Stimulated activated CD8-positive, alpha-beta memory T cell treated with anti-CD3 and anti-CD28 coated beads, Interleukin-4, amount 100 ng/mL, for 1 hour (primary cell): ENCODE data around the gene BAIAP3.

Source experiments
- DNase-seq, 2 donors: peaks; one replicate each; pipeline ENCODE4 v3.0.0-alpha.2; 2020; ENCODE audit warnings: low read depth in 2 of 2, low spot score in 1 of 2

The BAIAP3 gene

DNA sequence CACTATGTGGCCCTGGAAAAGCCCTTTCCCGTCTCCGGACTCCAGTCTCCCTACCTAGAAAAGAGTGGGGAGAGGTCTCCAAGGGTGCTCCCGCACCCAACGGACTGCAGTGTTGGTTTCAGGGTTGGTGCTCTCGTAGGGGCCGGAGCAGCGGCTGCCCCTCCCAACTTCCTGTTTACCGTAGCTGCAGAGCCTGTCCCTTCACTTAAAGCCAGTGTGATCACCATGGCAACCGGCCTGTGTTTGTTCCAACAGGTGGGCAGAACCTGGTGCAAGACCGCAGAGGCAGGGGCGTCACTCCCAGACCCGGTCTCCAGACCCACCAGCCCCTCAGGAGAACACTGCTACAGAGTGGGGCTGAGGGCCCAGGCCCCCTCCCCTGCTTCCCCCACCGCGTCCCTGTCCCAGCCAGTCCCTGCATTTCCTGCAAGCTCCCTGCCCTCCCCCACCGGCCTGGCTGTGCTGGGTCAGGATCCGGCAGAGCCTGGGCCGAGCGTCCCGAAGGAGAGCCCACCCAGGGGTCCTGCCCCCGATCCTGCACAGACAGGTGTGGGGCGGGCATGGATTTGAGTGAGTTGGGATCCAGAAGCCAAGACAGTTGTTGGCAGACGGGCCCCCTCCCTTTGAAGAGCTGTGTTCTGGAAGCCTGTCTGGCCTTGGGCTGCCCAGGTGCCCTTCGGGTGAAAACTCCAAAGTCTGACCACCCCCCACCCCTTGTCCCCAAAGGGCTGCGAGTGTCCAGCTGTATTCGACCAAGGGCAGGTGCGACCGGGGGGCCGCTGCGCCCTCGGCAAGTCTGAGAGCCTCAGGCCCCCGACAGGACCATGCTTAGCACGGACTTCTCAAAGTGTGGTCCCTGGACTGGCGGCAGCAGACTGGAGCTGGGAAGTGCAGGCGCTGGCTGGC, 1.5 kb upstream of the BAIAP3 start:
- peak in 1 of 2 donors; percentile 34 for DNase-seq

DNA sequence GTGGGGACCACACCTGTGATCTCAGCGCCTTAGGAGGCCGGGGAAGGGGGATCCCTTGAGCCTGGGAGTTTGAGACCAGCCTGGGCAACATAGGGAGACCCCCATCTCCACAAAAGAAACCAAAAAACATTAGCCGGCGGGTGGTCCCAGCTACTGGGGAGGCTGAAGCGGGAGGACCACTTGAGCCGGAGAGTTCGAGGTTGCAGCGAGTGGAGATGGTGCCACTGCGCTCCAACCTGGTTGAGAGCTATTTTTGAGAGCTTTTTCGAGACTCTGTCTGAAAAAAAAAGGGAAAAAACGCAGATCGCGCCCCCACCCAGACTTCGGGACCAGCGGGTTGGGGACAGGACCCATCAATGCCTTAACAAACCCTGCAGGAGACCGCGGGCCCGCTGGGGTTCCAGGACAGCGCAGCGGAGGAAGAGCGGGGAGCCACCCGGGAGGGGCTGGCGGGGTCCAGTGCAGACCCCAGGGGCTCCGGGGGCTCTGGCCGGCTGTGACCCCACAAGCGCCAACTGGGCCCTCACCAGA, 762 bp upstream of the BAIAP3 start:
- DNase-seq, result no peak

DNA sequence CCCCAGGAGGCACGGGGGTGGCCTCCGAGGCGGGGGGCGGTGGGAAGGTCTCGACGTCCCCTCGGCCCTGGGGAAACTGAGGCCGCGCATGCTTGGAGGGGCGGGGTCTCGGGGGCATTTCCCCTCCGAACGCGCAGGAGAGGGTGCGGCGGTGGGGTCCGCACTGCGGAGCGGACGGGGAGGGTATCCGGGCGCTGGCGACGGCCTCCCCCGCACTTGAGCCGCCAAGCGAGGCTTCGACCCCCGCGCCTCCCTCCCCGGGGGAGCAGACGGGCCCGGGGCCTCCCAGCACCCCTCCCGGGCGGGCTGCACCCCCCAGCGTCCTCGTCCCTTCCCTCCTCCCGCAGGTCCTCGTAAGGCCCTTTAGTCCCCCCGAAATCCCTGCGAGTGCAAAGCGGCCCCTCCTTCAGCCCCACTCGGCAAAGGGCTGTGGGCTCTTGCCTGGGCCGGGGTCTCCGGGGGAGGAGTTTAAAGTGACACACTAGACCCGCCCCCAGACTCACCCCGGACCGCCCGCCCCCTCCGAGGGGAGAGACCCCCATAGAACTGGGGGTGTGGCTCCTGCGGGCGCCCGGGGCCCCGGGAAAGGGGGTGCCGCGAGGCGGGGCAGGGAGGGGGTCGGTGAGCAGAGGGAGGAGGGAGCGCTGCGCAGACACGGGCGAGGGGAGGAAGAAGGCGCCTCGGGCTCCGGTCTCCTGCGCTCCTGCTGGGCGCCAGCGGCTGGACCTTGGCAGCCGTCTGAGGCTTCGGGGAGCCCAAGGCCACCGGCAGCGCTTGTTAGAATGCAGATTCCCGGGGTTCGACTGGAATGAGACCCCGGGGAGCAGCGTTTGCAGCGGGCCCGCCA, 632 bp downstream of the BAIAP3 start:
- DNase-seq, result no peak

DNA sequence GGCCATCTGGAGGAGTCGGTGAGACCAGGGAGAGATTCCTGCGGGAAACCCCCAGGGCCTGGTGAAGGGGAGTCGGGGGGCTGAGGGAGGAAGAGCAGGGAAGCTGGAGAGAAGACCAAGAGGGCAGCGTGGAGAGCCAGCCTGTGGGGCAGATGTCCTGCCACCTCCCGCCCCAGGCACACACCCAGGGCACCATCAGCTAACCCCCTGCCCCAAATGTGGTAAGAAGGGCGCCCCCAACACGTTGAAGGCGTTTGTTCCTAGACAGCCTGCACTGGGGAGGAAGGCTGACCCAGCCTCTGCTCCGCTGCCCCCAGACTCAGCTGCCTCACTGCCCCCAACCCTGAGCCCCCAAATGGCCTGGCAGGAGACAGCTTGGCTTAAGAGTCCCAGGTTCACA, 1.3 kb downstream of the BAIAP3 start:
- no peak for DNase-seq

DNA sequence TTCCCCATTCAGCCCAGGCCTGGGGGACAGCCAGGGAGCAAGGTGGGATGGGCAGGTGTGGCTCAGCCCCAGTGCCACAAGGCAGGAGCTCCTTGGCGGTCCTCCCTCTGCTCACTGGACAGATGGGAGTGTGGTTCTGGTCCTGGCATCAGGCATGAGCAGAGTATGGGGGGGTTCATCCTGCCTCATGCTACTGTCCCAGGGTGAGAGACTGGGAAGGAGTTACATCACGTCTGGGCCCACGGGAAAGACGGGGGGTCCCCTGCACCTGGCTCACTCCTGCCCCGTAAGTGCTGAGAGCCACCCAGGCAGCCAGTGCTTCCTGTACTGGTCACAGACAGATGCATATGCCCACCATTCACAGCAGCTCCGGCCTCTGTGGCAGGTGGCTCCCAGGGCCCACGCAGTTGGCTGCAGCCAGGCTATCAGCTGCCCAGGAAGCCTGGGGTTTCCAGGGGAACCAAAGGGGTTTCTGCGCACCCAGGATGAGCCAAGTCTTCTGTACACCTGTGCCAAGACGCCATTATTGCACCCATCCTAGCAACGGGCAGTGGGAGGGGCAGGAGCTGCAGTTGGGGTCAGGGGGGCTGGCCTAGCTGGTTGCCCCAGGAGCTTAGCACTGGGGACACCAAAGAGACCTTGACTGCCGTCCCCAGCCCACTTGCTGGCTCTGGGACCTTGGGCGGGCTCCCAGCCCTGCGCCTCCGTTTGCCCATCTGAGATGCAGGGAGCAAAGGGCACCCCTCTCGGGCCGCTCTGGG, 1.9 kb downstream of the BAIAP3 start:
- DNase-seq, result no peak

DNA sequence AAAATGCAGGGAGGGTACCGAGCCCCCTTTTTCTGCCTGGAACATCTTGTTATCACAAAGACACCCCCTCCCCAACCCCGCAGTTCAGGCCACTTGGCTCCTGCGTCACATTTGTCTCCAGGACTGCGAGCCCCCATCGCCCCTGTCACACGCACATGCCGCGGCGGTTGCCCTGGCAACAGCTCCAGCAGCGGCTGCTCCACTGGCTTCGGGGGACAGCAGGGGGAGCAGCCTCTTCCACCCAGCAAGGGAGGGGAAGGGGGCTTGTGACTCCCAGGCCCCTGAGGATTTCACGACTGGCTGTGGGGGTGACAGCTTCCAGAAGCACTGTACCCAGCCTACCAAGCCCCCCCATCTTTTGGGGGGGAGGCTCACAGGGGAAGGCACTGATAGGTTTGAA, 2.6 kb downstream of the BAIAP3 start:
- no peak for DNase-seq

DNA sequence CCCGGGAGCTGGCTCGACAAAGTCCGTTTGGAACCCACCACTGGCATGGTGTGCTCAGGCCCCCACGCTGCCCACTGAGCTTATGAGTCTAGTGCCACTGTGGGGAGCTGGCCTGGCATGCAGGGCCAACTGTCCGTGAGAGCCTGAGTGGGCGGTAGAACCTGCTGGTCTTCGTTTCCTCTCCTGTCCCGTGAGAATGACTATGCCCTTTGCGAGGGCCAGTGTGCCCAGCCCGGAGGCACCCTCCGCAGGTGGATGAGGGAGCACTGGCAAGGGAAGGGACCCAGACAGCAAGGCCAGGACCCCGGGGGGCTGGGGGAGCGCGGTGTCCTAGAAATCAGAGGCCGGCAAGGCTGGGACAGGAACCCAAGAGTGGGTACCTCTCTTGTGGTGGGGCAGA, 3.2 kb downstream of the BAIAP3 start:
- no peak for DNase-seq

DNA sequence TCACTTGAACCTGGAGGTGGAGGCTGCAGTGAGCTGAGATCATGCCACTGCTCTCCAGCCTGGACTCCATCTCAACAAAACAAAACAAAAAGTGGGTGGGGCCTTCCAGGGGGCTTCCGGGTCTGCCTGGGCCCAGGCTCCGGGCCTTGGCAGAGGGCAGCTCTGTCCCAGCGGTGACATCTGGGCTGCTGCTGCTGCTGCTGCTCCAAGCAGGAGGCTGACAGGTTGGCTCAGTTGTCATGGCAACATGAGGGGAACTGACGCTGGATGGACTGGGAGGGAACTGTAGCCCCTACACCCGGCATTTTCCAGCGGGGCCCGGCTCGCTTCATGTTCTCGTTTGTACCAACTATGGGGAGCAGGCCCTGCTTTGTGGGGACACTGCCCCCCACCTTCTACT, 4.0 kb downstream of the BAIAP3 start:
- no peak for DNase-seq

DNA sequence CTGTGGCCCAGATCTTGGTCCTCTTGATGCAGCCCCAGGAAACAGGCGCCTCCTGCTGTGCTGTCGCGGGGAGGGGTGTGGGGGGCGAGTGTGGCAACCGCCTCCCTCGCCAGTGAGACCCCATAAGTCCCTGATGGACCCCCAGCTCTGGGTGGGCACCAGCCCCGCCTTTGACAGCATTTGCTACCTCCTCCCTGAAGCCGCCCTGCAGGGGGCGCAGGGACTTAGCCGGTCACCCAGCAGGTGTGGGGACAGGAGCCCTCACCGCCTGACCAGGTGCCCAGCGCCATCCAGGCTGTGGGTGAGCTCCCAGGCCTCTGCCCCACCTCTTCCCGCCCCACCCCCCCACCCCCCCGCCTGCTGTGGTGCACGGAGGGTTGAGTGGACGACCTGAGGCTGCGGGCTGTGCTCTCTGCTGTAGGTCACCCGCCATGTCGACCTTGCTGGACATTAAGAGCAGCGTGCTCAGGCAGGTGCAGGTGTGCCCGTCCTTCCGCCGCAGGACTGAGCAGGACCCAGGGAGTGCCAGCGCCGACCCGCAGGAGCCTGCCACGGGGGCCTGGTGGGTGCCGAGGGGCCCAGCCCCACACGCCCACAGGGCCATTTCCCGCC, 4.8 kb downstream of the BAIAP3 start:
- DNase-seq, result no peak

DNA sequence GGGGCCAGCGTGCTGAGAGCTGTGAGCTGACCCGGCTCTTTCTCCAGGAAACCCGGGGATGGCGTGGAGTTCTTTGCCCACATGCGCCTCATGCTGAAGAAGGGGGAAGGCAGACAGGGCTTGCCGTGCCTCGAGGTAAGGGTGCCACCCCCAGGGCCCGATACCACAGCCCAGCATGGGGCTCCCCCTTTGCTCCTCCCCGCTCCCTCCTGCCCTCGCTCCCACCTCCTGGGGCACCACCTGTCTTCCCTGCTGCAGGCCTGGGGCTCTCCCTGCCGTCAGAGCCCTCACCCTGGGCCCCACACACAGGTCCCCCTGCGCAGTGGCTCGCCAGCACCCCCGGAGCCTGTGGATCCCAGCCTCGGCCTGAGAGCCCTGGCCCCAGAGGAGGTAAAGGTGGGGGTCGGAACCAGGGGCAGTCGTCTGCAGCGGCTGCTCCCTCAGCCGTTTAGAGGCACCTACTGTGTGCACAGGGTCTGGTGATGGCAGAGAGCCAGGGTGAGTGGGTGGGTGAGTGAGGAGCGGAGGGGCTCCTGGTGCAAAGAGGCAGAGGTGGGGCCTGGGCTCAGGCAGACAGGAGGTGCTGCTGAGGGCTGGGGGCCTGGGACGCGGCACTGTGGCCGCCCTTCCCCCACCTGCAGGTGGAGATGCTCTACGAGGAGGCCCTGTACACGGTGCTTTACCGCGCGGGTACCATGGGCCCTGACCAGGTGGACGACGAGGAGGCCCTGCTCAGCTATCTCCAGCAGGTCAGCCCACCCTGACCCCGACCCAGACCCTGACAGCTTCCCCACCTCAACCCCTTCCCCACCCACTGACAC, 5.6 kb downstream of the BAIAP3 start:
- no peak for DNase-seq

DNA sequence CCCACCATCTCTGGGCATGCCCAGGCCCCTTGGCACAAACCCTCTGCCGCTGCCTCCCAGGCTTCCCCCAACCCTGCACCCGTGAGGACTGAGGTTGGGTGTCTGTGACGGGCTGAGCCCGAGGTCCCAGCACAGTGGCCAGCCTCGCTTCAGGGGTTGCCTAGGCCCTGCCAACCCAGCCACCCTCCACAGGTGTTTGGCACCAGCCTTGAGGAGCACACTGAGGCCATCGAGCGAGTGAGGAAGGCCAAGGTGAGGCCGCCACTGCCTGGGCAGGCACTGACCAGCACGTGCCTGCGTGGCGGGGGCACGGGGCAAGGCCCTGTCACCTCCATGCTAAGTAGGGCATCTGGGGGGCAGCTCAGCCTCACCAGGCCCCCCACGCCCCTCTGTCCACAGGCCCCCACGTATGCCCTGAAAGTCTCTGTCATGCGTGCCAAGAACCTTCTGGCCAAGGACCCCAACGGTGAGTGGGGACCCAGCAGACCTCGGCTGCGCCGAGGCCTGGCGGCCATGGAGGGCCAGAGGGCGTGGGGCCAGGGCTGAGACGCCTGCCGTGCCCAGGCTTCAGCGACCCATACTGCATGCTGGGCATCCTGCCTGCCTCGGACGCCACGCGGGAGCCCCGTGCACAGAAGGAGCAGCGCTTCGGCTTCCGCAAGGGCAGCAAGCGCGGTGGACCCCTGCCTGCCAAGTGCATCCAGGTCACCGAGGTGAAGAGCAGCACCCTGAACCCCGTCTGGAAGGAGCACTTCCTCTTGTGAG, 7.5 kb downstream of the BAIAP3 start:
- DNase-seq, result no peak

DNA sequence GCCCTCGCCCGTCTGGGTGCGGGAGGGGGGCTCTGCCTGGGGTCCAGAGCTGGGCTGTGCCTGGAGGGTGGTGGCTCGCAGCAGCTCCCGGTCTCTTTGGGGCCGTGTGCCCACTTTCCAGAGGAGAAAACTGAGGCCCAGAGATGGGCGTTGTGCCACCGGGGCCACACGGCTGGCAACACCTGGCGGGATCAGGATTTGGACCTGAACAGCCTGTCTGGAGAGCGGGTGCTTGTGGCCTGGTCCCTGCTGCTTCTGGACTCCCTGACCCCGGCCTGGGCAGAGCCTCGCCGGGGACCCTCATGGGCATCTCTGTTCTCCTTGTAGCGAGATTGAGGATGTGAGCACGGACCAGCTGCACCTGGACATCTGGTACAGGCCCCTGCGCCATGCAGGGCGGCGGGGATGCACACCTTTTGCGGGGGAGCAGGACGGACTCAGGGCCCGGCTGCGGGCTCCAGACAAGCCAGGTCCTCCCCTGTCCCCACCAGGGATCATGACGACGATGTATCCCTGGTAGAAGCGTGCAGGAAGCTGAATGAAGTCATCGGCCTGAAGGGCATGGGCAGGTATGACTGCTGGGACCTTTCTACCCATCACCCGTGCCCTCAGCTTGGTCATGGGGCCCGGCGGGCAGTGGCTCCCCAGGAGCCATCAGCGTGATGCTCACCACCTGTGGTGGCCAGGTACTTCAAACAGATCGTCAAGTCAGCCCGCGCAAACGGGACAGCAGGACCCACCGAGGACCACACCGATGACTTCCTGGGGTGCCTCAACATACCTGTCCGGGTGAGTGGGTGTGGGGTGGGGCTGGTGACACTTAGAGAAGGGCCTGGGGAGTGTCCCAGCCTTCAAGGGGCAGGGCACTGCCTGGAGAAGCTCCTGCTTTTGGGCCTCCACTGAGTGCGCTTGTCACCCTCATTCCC, 8.3 kb downstream of the BAIAP3 start:
- no peak for DNase-seq

DNA sequence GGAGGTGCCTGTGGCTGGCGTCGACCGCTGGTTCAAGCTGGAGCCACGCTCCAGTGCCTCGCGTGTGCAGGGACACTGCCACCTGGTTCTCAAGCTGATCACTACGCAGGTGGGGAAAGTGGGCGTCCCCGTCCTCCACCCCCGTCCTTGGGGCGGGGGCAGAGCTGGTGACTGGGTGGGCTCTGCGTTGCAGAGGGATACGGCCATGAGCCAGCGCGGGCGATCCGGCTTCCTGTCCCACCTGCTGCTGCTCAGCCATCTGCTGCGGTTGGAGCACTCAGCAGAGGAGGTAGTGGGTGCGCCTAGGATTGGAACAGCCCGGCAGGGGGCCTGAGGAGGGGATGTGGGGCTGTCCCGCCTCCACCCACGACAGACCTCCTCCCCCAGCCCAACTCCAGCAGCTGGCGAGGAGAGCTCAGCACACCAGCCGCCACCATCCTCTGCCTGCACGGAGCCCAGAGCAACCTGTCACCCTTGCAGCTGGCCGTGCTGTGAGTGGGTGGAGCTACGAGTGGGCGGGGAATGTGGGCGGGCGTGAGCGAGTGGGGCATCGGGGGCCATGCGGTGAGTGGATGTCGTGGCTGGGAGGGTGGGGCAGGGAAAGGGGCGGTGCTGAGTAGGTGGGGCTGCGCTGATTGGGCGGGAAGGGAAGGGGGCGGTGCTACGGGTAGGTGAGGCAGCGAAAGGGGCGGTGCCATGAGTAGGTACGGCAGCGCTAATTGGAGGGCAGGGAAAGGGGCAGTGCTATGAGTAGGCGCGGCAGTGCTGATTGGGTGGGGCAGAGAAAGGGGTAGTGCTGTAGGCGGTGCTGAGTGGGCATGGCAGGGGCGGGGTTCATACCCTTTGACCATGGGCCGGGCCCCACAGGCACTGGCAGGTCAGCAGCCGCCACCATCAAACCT, 9.3 kb downstream of the BAIAP3 start:
- DNase-seq, result peak; percentile 90

DNA sequence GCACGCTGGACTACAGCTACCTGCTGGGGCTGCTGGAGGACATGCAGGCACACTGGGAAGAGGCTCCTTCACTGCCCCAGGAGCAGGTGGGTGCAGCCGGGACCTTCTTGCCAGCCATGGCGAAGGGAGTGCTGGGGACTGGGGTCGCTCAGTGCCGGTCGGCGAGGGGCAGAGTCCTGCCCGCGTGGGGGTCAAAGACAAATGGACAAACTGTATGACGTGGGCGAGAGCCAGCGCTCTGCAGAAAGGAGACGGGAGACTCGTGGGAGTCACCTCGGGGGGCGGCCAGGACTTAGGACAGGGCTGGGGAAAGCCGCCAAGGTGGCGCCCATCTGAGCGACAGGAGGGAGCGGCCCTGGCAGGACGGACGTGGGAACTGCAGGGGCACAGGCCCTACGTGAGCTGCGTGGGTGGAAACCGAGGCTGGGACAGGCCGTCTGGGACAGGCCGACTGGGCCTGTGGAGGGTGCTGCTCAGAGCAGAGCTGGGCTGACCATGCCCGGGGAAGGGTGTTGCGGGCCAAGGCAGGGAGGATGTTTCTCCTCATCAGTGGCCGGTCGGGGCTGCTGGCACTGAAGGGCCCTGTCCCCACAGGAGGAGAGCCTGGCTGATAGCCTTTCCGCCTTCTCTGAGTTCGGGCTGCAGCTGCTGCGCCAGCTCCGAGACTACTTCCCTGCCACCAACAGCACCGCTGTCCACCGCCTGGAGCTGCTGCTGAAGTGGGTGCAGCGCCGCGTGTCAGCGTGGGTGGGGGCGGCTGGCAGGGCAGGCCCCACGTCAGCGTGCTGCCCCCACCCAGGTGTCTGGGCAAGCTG, 10.2 kb downstream of the BAIAP3 start:
- no peak for DNase-seq

DNA sequence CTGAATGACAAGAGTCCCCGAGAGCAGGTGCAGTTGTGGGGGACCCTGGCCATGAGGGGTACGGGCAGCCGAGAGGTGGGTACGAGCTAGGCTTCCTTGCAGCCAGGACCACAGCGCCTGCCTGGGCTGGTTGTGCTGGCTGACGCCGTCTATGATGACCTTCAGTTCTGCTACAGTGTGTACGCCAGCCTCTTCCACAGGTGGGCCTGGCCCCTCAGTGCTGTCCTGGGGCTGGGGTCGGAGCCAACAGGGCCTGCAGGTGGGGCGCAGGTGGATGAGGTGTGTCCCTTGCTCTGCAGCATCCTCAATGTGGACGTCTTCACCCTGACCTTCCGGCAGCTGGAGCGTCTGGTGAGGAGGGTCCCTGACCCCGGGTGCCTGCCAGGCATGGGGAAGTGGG, 11.1 kb downstream of the BAIAP3 start:
- no peak for DNase-seq

DNA sequence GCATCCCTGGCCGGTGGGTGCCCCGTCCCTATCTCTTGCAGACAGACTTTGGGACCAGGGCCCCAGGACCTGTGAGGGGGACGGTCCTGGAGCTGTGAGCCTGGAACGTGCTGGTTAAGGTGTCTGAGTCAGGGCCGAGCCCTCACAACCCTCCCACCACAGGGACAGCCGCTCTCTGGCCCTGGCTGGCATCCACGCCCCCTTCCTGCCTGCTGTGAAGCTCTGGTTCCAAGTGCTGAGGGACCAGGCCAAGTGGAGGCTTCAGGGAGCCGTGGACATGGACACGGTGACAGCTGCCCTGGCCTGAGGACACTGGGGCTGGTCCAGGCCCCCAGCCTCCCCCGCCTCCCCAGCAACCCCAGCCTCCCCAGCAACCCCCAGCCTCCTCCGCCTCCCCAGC, 11.6 kb downstream of the BAIAP3 start:
- no peak for DNase-seq
